DND-41 (cell line): ENCODE measurements around the gene SFXN5.

Experiments used
- EZH2 ChIP-seq: IDR thresholded peaks from 3 replicates; pipeline ENCODE4 v1.6.1; 2012; ENCODE audit warnings: borderline replicate concordance, low read depth, mild to moderate bottlenecking, moderate library complexity, low read length, inconsistent platforms; ENCODE audit not compliant: severe bottlenecking
- TF ChIP-seq, protein P1 (sequence below): IDR thresholded peaks from 2 replicates; pipeline ENCODE4 v1.5.1; 2012; ENCODE audit warnings: borderline replicate concordance, low read length, moderate library complexity, mild to moderate bottlenecking; ENCODE audit not compliant: poor library complexity, severe bottlenecking; ENCODE audit errors: extremely low read depth

DNA sequence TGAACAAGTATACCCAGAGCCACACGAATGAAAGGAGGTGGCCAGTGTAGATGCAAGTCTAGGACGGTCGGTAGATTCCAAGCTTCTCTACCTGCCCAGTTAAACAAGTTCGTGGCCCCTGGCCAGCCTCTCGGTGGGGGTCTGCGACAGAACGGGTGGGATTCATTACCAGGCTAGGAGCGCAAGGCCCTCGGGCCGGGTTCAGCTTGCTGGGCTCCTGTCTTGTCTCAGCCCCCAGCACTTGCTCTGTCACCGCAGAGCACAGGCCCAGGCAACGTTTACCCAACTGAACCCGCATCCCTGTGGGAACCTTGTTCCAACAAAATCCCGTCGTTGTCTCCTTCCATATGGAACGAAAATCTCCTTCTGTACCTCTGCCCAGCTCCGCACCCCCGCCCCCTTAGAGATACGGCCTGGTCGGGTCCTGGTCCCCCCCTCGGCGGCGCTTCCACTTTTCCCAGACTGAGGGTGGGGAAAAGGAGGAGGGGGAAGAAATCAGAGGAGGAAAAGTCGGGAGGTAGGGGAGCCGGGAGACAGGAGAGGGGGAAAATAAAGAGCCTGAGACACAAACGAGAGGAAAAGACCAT, 156.1 kb downstream of the SFXN5 start:
- TF ChIP-seq EZH2: no peak
- TF ChIP-seq, protein P1, sequence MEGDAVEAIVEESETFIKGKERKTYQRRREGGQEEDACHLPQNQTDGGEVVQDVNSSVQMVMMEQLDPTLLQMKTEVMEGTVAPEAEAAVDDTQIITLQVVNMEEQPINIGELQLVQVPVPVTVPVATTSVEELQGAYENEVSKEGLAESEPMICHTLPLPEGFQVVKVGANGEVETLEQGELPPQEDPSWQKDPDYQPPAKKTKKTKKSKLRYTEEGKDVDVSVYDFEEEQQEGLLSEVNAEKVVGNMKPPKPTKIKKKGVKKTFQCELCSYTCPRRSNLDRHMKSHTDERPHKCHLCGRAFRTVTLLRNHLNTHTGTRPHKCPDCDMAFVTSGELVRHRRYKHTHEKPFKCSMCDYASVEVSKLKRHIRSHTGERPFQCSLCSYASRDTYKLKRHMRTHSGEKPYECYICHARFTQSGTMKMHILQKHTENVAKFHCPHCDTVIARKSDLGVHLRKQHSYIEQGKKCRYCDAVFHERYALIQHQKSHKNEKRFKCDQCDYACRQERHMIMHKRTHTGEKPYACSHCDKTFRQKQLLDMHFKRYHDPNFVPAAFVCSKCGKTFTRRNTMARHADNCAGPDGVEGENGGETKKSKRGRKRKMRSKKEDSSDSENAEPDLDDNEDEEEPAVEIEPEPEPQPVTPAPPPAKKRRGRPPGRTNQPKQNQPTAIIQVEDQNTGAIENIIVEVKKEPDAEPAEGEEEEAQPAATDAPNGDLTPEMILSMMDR: no peak
